ENCODE measurements around the gene ALG14.
A peak's percentile ranks its signal among the peaks of the same experiment; 100 is the strongest.

Gene ALG14

DNA sequence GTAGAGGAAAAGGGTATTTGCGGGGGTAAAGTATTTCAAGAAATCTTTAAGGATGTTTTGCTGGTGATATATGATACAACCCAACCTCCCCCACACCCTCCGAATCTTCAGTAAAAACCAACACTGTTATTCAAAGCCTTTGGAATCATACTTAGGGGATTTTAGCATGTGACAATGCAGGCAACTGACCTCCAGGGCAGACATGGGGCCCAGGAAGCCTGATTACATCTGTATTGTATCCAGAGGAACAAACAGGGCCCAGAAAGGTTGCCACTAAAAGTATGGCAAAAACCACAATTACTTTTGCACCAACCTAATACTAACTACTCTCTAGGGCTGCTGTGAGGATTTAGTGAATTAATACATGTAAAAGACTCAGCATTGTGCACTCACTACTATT lies 102.0 kb downstream of the ALG14 start:
- H3K36me3 ChIP-seq (replicated peaks): no peaks in the 10 kb centered on the region
- H3K27ac ChIP-seq: peak overlapping the region; percentile 46
- in situ Hi-C loops (cut with HindIII; ENCODE audit: low pct_ligation_motif_present, low sequenced_read_pairs): no loop called here
- TF ChIP-seq, protein P1, sequence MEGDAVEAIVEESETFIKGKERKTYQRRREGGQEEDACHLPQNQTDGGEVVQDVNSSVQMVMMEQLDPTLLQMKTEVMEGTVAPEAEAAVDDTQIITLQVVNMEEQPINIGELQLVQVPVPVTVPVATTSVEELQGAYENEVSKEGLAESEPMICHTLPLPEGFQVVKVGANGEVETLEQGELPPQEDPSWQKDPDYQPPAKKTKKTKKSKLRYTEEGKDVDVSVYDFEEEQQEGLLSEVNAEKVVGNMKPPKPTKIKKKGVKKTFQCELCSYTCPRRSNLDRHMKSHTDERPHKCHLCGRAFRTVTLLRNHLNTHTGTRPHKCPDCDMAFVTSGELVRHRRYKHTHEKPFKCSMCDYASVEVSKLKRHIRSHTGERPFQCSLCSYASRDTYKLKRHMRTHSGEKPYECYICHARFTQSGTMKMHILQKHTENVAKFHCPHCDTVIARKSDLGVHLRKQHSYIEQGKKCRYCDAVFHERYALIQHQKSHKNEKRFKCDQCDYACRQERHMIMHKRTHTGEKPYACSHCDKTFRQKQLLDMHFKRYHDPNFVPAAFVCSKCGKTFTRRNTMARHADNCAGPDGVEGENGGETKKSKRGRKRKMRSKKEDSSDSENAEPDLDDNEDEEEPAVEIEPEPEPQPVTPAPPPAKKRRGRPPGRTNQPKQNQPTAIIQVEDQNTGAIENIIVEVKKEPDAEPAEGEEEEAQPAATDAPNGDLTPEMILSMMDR (IDR thresholded peaks at IDR 0.05; ENCODE audit: low read depth, low read length, missing control alignments): no peak
- H3K4me3 ChIP-seq (ENCODE audit: low read depth, low read length): no peak overlapping the region
- DNase-seq: no peak
- no peaks in the 10 kb centered on the region for H3K27me3 ChIP-seq (replicated peaks)

DNA sequence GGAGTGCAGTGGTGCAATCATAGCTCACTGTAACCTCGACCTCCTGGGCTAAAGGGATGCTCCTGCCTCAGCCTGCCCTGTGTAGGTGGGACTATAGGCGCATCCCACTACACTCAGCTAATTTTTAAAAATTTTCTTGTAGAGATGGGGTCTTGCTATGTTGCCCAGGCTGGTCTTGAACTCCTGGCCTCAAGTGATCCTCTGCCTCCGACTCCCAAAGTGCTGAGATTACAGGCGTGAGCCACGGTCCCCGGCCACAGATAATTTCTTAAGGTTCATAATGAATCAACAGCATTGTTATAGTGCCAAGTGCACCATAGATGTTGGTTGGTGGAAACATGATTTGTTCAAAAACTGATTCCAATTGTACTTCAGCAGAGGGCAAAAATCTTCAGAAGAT lies 103.6 kb downstream of the ALG14 start:
- Histone ChIP-seq H3K36me3 (replicated peaks) (no peaks in the 10 kb centered on the region), H3K27me3 (replicated peaks) (no peaks in the 10 kb centered on the region), H3K4me3 (ENCODE audit: low read depth, low read length) (no peak overlapping the region), H3K27ac (no peak overlapping the region)
- TF ChIP-seq, protein P1 (IDR thresholded peaks at IDR 0.05; ENCODE audit: low read depth, low read length, missing control alignments): no peak
- DNase-seq: no peak
- in situ Hi-C loops (cut with HindIII; ENCODE audit: low pct_ligation_motif_present, low sequenced_read_pairs): no loop called here

DNA sequence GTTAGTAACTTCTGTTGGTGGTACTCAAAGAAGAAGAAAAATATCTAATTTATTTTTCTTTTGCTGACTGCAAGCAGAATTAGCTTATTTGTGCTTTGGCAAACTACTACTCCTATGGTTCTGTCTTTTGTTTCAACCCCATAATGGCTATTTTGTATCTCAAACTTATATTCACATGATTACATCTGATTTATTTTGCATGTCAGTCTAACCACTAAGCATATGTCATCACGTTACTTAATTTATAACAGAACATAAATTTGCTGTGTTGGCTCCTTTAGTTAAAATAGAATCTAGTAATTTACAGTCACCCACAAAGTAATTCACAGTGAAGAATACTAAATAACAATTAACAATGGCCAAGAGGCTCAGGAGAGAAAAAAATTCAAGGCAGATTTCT lies 106.7 kb downstream of the ALG14 start:
- in situ Hi-C loops (cut with HindIII; ENCODE audit: low pct_ligation_motif_present, low sequenced_read_pairs): no loop called here
- no peak for DNase-seq
- TF ChIP-seq, protein P1 (IDR thresholded peaks at IDR 0.05; ENCODE audit: low read depth, low read length, missing control alignments): no peak
- no peak overlapping the region for H3K4me3 ChIP-seq (ENCODE audit: low read depth, low read length)
- no peak overlapping the region for H3K27ac ChIP-seq
- H3K36me3 ChIP-seq (replicated peaks): no peaks in the 10 kb centered on the region
- H3K27me3 ChIP-seq (replicated peaks): no peaks in the 10 kb centered on the region

DNA sequence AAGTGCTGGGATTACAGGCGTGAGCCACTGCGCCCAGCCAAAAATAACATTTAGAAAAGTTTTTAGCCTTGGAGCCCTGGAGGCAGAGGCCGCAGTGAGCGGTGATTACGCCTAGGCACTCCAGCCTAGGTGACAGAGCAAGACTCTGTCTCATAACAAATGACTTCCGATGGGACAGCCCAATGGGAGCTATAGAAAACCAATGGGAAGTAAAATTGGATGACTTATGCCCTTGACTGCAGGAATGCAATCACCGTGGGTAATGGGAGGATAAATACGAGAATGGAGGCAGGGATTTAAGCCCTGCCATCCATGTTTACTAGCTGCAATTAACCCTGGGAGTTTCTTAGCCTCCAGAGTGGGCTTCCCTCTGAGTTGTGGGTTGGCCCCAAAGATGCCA lies 108.9 kb downstream of the ALG14 start:
- in situ Hi-C loops (cut with HindIII; ENCODE audit: low pct_ligation_motif_present, low sequenced_read_pairs): no loop called here
- TF ChIP-seq, protein P1 (IDR thresholded peaks at IDR 0.05; ENCODE audit: low read depth, low read length, missing control alignments): no peak

DNA sequence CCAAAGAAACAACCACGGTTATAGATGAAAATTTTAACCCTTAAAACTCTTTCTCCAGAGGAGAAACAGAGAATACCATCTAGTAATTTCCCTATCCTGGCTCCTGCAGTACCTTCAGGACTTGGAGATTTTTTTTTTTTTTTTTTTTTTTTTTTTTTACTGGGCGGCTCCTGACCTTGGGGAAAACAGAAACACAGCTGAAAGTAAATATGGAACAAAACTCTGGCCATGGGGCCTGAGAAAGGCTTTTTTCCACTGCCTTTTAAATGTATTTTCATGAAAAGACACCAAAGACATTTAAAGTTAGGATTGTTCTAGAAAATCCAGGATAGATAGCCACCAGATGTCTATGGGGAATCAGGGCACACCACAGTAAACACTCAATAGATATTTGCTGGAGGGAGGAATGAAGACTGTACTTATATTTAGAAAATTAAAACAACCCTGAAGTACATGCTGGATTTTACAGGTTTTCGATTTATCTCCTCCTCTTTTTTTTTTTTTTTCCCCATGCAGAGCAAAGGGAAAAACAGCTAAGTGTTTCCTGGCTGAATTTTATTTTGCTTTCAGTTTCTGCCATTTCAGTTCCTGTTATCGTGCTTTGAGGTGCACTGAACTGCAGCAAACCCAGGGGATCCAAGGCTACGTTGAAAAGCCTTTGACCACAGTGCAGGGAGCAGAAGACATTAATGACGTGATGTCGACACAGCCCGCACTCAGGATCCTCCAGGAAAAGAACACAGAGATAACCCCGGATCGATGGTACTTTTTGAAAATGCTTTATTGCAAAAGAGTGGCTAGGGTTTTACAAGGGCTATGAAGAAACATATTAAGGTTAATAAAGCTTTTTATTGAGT lies 110.1 kb downstream of the ALG14 start:
- in situ Hi-C loops (cut with HindIII; ENCODE audit: low pct_ligation_motif_present, low sequenced_read_pairs): no loop called here
- Histone ChIP-seq H3K4me3 (ENCODE audit: low read depth, low read length) (no peak overlapping the region), H3K27ac (no peak overlapping the region), H3K27me3 (replicated peaks) (no peaks in the 10 kb centered on the region), H3K36me3 (replicated peaks) (no peaks in the 10 kb centered on the region)
- DNase-seq: no peak
- TF ChIP-seq, protein P1 (IDR thresholded peaks at IDR 0.05; ENCODE audit: low read depth, low read length, missing control alignments): no peak

More for the DNA sequence above, 108.9 kb downstream of the ALG14 start:
- Histone ChIP-seq H3K27ac (no peak overlapping the region), H3K27me3 (replicated peaks) (no peaks in the 10 kb centered on the region), H3K4me3 (ENCODE audit: low read depth, low read length) (no peak overlapping the region), H3K36me3 (replicated peaks) (no peaks in the 10 kb centered on the region)
- no peak for DNase-seq

DNA sequence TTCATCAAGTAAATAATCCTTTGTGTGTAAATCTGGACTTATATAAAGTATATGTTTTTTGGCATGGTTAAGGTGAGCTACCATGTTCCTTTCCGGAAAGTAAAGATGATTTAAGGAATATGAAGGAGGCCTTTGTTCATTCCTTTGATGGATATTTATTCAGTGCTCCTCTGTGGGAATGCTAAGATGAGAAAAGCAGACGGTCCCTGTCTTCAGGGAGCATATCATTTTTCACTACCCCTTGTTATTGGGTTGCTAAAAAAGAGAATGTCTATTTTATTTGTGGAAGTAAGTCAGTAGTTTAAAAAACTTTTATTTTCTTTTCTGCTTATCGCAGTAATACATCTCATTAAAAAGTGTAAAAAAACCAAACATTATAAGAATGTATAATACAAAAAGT lies 110.8 kb downstream of the ALG14 start:
- in situ Hi-C loops (cut with HindIII; ENCODE audit: low pct_ligation_motif_present, low sequenced_read_pairs): no loop called here
- Histone ChIP-seq H3K4me3 (ENCODE audit: low read depth, low read length) (no peak overlapping the region), H3K27ac (no peak overlapping the region), H3K27me3 (replicated peaks) (no peaks in the 10 kb centered on the region), H3K36me3 (replicated peaks) (no peaks in the 10 kb centered on the region)
- DNase-seq: no peak
- TF ChIP-seq, protein P1 (IDR thresholded peaks at IDR 0.05; ENCODE audit: low read depth, low read length, missing control alignments): no peak
